Testis (tissue), 2 donors: ENCODE data around the gene RABGAP1L.

Experiments used
- CTCF ChIP-seq, 3 experiments: fragments of 450-650 bp in 2 of 3; fragments of 200-600 bp in 1 of 3; sonication (generic) in 1 of 3; IDR thresholded peaks; one replicate each; pipeline ENCODE4 v1.5.1; 2016 to 2019; ENCODE audit warnings: antibody characterized with exemption in 3 of 3, mild to moderate bottlenecking in 2 of 3, moderate library complexity in 1 of 3
- POLR2A ChIP-seq: fragments of 450-650 bp; IDR thresholded peaks from one replicate; pipeline ENCODE4 v1.6.1; 2017; ENCODE audit warnings: antibody characterized with exemption, mild to moderate bottlenecking, moderate library complexity

GRCh38 chr1:175034775-175035174, 875.5 kb downstream of the RABGAP1L start:
- TF ChIP-seq POLR2A = no peak
- TF ChIP-seq CTCF (IDR thresholded peaks at IDR 0.05) = no peak
